GM12878 (cell line): ENCODE data around the gene CEP135. TPM values are rescaled to one million over a fixed set of nuclear protein-coding genes. Genes with fewer than 3 reads are reported as not detected.

ENCODE experiments used
- BACH1 ChIP-seq: fragments of 450-650 bp; IDR thresholded peaks from 2 replicates; pipeline ENCODE4 v1.6.1; 2017; ENCODE audit warnings: mild to moderate bottlenecking, borderline replicate concordance
- BCL3 ChIP-seq: IDR thresholded peaks from 2 replicates; pipeline ENCODE4 v1.6.1; 2011; ENCODE audit warnings: borderline replicate concordance, low read depth, mild to moderate bottlenecking, moderate library complexity, low read length; ENCODE audit not compliant: insufficient read depth, poor library complexity, severe bottlenecking
- CBX3 ChIP-seq: fragments of 200-600 bp; sonication (generic); IDR thresholded peaks from 2 replicates; pipeline ENCODE4 v1.6.1; 2016; ENCODE audit warnings: low read depth, borderline replicate concordance
- CEBPB ChIP-seq, 2 experiments: fragments of 150-350 bp in 1 of 2; IDR thresholded peaks; 2 replicates each; pipeline ENCODE4 v1.6.1; 2012 to 2014; ENCODE audit warnings: low read depth in 2 of 2, low read length in 2 of 2, borderline replicate concordance in 1 of 2, inconsistent platforms in 1 of 2
- CEBPZ ChIP-seq: fragments of 150-350 bp; IDR thresholded peaks from 2 replicates; pipeline ENCODE4 v1.6.1; 2016; ENCODE audit warnings: low read depth, low read length
- CREB1 ChIP-seq: IDR thresholded peaks from 2 replicates; pipeline ENCODE4 v1.6.1; 2012; ENCODE audit warnings: low read depth, mild to moderate bottlenecking, inconsistent platforms
- DPF2 ChIP-seq: fragments of 450-650 bp; IDR thresholded peaks from 2 replicates; pipeline ENCODE4 v1.6.1; 2017; ENCODE audit warnings: mild to moderate bottlenecking
- EP300 ChIP-seq, 2 experiments: fragments of 150-350 bp in 1 of 2; IDR thresholded peaks; 2 replicates each; pipeline ENCODE4 v1.6.1; 2011 to 2012; ENCODE audit warnings: low read depth in 2 of 2, low read length in 2 of 2, borderline replicate concordance in 1 of 2, improper control_type of control experiment in 1 of 2, inconsistent platforms in 1 of 2; ENCODE audit not compliant: control insufficient read depth in 1 of 2
- ESRRA ChIP-seq: IDR thresholded peaks from 2 replicates; pipeline ENCODE4 v1.6.1; 2012; ENCODE audit warnings: mild to moderate bottlenecking, low read length, improper control_type of control experiment
- HDAC2 ChIP-seq: fragments of 200-600 bp; sonication (generic); IDR thresholded peaks from 2 replicates; pipeline ENCODE4 v1.6.1; 2017
- KDM1A ChIP-seq: fragments of 200-600 bp; sonication (generic); IDR thresholded peaks from 2 replicates; pipeline ENCODE4 v1.6.1; 2016; ENCODE audit warnings: borderline replicate concordance
- MEF2B ChIP-seq: fragments of 450-650 bp; IDR thresholded peaks from 2 replicates; pipeline ENCODE4 v1.6.1; 2018; ENCODE audit warnings: mild to moderate bottlenecking, moderate library complexity; ENCODE audit not compliant: partially characterized antibody, poor library complexity, severe bottlenecking
- MYC ChIP-seq: IDR thresholded peaks from 2 replicates; pipeline ENCODE4 v1.6.1; 2011; ENCODE audit warnings: mild to moderate bottlenecking, low read length, moderate library complexity, inconsistent platforms; ENCODE audit not compliant: insufficient read depth, insufficient replicate concordance, insufficient read length, severe bottlenecking
- PML ChIP-seq: IDR thresholded peaks from 2 replicates; pipeline ENCODE4 v1.6.1; 2012; ENCODE audit warnings: low read length, inconsistent platforms
- POLR2A ChIP-seq: IDR thresholded peaks from 2 replicates; pipeline ENCODE4 v1.6.1; 2011; ENCODE audit warnings: low read depth, mild to moderate bottlenecking, low read length
- RELA ChIP-seq: fragments of 450-650 bp; IDR thresholded peaks from 2 replicates; pipeline ENCODE4 v1.8.0; 2014; ENCODE audit warnings: borderline replicate concordance; ENCODE audit not compliant: partially characterized antibody
- RUNX3 ChIP-seq: IDR thresholded peaks from 2 replicates; pipeline ENCODE4 v1.6.1; 2012; ENCODE audit warnings: low read length, inconsistent platforms
- SRF ChIP-seq, 2 experiments: IDR thresholded peaks; 2 replicates each; pipeline ENCODE4 v1.6.1; 2011; ENCODE audit warnings: low read depth in 2 of 2, low read length in 2 of 2, mild to moderate bottlenecking in 1 of 2, moderate library complexity in 1 of 2
- SUZ12 ChIP-seq: fragments of 200-600 bp; sonication (generic); IDR thresholded peaks from one replicate; pipeline ENCODE4 v1.6.1; 2018; ENCODE audit warnings: antibody characterized with exemption, mild to moderate bottlenecking; ENCODE audit not compliant: unreplicated experiment
- TARDBP ChIP-seq: IDR thresholded peaks from 2 replicates; pipeline ENCODE4 v1.6.1; 2016; ENCODE audit warnings: borderline replicate concordance
- TCF12 ChIP-seq: IDR thresholded peaks from 2 replicates; pipeline ENCODE4 v1.6.1; 2011; ENCODE audit warnings: low read depth, mild to moderate bottlenecking, low read length
- ZBTB11 ChIP-seq: fragments of 450-650 bp; formaldehyde crosslinking; IDR thresholded peaks from 2 replicates; pipeline ENCODE4 v1.5.0; 2022; ENCODE audit warnings: mild to moderate bottlenecking, missing genetic modification characterization
- polyA plus RNA-seq, 11 experiments: library from polyadenylated mRNA; depleted of rRNA in 4 of 11; unstranded in 6 of 11; stranded (reverse) in 5 of 11; fragments of >200 nt; fragmentation: Nextera tagmentation in 4 of 11; fragmentation: Illumina TruSeq in 1 of 11; extraction: Ambion mirVana in 4 of 11; extraction: Trizol in 1 of 11; gene quantifications; 1 replicate in 1 of 11; 2 replicates in 10 of 11; pipeline versions ENCODE4 v1.2.1 to v1.2.3, GENCODE V29; 2011 to 2016; ENCODE audit warnings: inconsistent platforms in 2 of 11, missing spikeins in 2 of 11, low read depth in 1 of 11
- total RNA-seq, 4 experiments: library from RNA; depleted of rRNA in 3 of 4; stranded (reverse); fragments of >200 nt in 3 of 4; fragmentation: Illumina TruSeq in 1 of 4; extraction: Trizol in 1 of 4; gene quantifications; 2 replicates each; pipeline versions ENCODE4 v1.2.1 to v1.2.3, GENCODE V29; 2013 to 2021

Gene CEP135
- total and polyA plus RNA-seq, 10 of the 15 experiments (the other 5 are each of a cell fraction or from before 2014, with no cell fraction given) = 2.9 to 13.6 (median 10.1) TPM

GRCh38 chr4:55948726-55949481, at the start of gene CEP135 (continued):
- TF ChIP-seq RELA (peak; percentile 53), CREB1 (peak; percentile 74), BACH1 (peak; percentile 47; the same call in 1 of the 2 replicates), ZBTB11 (no peak), CBX3 (no peak), DPF2 (peak; percentile 89), SUZ12 (no peak), TCF12 (peak; percentile 55; the same call in 1 of the 2 replicates), MYC (peak; percentile 33), KDM1A (no peak), RUNX3 (peak; percentile 50), SRF (IDR thresholded peaks at IDR 0.05; ENCODE audit: low read depth in 2 of 2, low read length in 2 of 2) (0 out of 4 replicates have a peak, but pooled peaks of 1 of the 2 experiments have one; percentile 15), MEF2B (peak; percentile 16), TARDBP (0 out of 2 replicates have a peak, but pooled peaks have one; percentile 72), ESRRA (0 out of 2 replicates have a peak, but pooled peaks have one; percentile 36), CEBPB (IDR thresholded peaks at IDR 0.05; ENCODE audit: borderline replicate concordance in 1 of 2, low read depth in 2 of 2, low read length in 2 of 2) (no peak), BCL3 (peak; percentile 34), EP300 (IDR thresholded peaks at IDR 0.05; ENCODE audit: borderline replicate concordance in 1 of 2, control insufficient read depth in 1 of 2, low read depth in 2 of 2, low read length in 2 of 2) (peak; percentile 21 to 45; a peak in 1 of 4 replicates), PML (0 out of 2 replicates have a peak, but pooled peaks have one; percentile 18), HDAC2 (0 out of 2 replicates have a peak, but pooled peaks have one; percentile 73), CEBPZ (no peak), POLR2A (peak; percentile 88)
